ENCODE data around the gene BAIAP2.

Gene BAIAP2

DNA sequence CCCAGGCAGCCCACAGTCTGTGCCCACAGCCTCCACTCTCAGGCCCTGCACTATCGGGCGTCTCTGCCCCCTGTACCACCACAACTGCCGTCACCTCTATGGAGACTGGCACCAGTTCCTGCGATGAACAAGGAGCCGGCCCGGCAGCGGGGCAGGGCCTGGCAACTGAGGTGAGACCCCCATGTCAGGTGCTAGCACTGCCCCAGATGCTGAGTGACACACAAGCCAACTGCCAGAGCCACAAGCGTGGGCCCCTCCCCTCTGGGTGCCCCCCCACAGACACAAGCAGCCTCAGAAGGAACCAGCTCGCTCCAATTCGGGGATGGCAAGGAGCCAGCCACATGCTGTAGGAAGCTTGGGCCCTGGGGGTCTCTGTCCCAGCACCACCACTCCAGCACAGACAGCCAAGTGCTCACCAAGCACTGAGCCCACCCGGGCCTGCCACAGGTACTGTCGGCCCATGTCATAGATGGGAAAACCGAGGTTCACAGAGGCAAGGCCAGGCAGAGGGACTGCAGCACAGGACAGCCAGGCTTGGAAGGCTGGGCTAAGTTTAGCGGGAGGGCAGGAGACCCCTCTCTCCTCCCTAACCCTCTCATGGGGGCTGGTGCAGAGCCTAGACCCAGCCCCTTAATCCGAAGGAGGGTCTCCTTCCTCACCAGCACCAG, 128.9 kb downstream of the BAIAP2 start:
- no peak for DNase-seq

DNA sequence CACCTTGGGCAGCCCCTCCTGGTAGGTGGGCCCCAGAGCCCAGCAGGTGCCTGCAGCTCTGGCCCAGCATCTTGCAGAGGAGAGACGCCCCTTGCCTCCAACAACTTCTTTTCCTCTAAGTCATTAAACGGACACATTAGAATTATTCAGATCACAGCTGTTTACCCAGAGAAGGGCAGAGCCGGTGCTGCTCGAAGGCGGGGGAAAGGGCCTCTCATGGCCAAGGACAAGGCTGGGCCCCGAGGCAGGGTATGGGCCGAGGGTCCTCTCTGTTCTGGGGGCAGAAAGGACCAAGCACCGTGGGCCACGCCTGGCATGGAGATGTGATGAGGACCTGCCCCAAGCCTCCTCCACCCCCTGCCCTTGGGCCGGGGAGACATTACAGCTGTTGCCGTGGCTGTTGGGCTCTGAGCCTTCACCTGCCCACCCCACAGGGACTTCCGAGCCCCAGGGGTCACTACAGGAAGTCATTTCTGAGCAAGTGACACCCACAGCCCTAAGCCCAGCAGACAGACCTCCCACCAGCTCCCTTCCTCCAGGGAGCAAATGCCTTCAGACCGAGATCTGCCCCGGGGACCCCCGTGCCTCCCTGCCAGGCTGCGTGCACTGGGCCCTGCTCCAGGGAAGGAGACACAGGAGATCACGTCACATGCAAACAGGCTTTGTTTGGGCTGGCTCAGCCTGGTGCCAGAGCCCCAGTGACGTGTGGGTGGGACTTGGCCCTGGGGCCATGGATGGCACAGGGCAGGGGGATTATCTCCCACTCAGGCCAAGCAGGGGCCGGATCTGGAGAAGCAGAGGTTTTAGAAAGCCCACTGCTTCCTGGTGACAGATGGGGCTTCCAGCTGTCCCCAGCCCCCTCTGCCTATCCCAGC, 129.7 kb downstream of the BAIAP2 start:
- DNase-seq = no peak

DNA sequence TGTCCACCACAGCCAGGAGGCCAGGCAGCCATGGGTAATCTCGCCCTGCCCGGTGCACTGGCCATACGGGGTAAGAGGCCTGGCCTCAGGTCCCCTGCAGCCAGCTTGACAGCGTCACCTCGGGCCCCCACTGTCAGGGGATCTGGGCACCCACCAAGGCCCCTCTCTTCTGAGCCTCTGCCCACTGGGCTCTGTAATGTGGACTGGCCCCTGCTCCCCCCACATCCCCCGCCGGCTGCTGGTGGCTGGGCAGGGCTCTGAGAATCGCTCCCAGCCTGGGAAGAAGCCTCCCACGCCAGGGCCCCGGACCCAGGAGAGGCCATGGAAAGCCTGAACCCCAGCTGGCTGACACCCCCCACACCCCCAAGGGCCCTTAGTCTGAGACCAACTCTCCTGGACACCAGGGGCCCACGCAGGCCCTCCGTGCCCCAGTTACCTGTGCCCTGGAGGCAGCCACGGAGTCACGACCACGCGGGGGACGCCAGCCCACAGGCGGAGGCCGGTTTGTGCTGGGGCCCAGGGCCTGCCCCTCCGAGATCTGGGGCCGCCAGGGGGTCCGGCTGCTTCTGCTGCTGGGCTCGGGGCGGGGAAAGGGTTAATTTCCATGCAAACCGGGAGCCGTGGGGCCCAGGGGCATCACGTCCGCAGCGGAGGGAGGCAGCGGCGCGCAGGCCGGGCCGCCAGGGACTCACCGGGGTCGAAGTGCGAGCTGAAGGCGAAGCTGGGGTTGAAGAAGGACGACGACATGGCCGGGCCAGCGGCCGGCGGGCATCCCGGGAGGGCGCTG, 130.5 kb downstream of the BAIAP2 start, which contains the start of gene PVALEF:
TSS of gene PVALEF (plus strand) at position 262 of the 787 bp plus-strand sequence. CDS start 15,720 bp downstream, outside the sequence.
- no peak for DNase-seq

DNA sequence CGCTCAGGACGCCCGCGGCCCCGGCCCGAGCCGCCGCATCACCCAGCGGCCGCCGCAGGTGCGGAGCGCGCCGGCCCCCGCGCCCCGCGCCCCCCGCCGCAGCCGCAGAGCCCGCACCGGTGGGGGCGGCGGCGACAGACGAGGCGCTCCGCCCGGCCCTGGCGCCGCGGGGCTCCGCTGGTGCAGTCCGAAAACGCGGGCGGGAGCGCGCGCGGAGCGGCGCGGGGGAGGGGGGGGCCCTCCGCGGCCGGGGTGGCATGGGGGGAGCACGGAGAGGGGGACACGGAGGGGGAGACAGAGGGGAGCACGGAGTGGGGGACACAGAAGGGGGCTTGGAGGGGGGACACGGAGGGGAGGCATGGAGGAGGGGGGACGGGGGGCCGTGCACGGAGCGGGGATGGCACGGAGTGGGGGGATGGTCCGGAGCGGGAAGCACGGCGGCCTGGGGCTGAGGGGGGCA, 131.1 kb downstream of the BAIAP2 start, which contains the start of gene AATK:
TSS of gene AATK (minus strand) at position 189 of the 460 bp plus-strand sequence. CDS start 229 bp downstream, outside the sequence.
- no peak for DNase-seq

Measured in NCI-H226 (cell line).